ENCODE measurements around the gene CACNA2D2. TPM values are rescaled to one million over a fixed set of nuclear protein-coding genes. Genes with fewer than 3 reads are reported as not detected.

Gene CACNA2D2
- total and polyA plus RNA-seq, 2 of the 4 experiments (the other 2 are of a cell fraction), result 0.15 TPM; not detected in 1

- in situ Hi-C loops (cut with MboI; ENCODE audit: low sequenced_read_pairs) (no loop called here), dilution Hi-C loops (cut with HindIII; ENCODE audit: low sequenced_read_pairs, unreplicated experiment) (no loop called here), intact Hi-C loops (cut with micrococcal nuclease) (no loop called here)
- Histone ChIP-seq H4K20me1 (ENCODE audit: insufficient read depth, low read length) (0 out of 2 replicates have a peak, but pooled peaks cover 18% of the 10 kb centered on the region), H3K4ac (ENCODE audit: low read depth, low read length) (no peak overlapping the region; the same call in 1 of the 2 replicates), H2BK15ac (ENCODE audit: low read depth, low read length) (no peak overlapping the region), H3K9me3 (ENCODE audit: control insufficient read depth, insufficient read depth, low read length) (no peaks in the 10 kb centered on the region), H3K9ac (ENCODE audit: low read depth, low read length) (no peak overlapping the region), H3K23ac (ENCODE audit: low read depth, low read length) (no peak overlapping the region), H2BK120ac (ENCODE audit: low read depth, low read length) (no peak overlapping the region), H2AK5ac (ENCODE audit: low read depth, low read length) (peak overlapping the region; percentile 5; the same call in 1 of the 2 replicates), H3K4me3 (ENCODE audit: insufficient read depth, low read depth, low read length) (no peak overlapping the region), H2BK5ac (ENCODE audit: low read depth, low read length, poor library complexity, severe bottlenecking) (no peak overlapping the region), H4K5ac (ENCODE audit: low read depth, low read length) (no peak overlapping the region), H2AFZ (replicated peaks; ENCODE audit: low read length, poor library complexity) (no peak overlapping the region), H3K14ac (replicated peaks; ENCODE audit: low read depth, low read length) (no peak overlapping the region), H3K9me1 (ENCODE audit: insufficient read depth, low read length) (peaks cover 23% of the 10 kb centered on the region), H4K91ac (ENCODE audit: insufficient read depth, low read depth, low read length) (no peak overlapping the region), H3K36me3 (ENCODE audit: control insufficient read depth, insufficient read depth, low read length) (peaks cover 38% of the 10 kb centered on the region), H3K27me3 (ENCODE audit: control insufficient read depth, insufficient read depth, low read length) (no peaks in the 10 kb centered on the region), H4K8ac (ENCODE audit: low read depth in 2 of 2, low read length in 2 of 2) (no peak overlapping the region), H3K4me2 (ENCODE audit: low read depth, low read length) (no peak overlapping the region), H3K27ac (ENCODE audit: insufficient read depth, low read length) (no peak overlapping the region), H3K56ac (ENCODE audit: extremely low read depth, insufficient read depth, low read length) (no peak overlapping the region), H3K18ac (ENCODE audit: low read depth, low read length) (no peak overlapping the region), H3K4me1 (ENCODE audit: control insufficient read depth, insufficient read depth, low read length) (peaks cover 22% of the 10 kb centered on the region), H2BK20ac (ENCODE audit: low read depth, low read length) (no peak overlapping the region), H2AK9ac (replicated peaks; ENCODE audit: low read depth, low read length, poor library complexity) (peak overlapping the region; percentile 68), H3K79me1 (ENCODE audit: low read depth in 1 of 2, low read length in 2 of 2) (peaks cover 29 to 56% of the 10 kb centered on the region in 2 experiments)
- ATAC-seq (ENCODE audit: low read depth), result no peak
- WGBS, 2 experiments (ENCODE audit: extremely low coverage in 2 of 2, insufficient read length in 1 of 2), result no CpG with 5 or more reads among the region's 6 CpGs
- no peak for DNase-seq
- ChIA-PET POLR2A (ENCODE audit: unreplicated experiment) (no interaction called here), CTCF (no interaction called here)
- TF ChIP-seq MAZ (IDR thresholded peaks at IDR 0.05; ENCODE audit: borderline replicate concordance, low read depth, low read length), result no peak
- TF ChIP-seq SMC3 (IDR thresholded peaks at IDR 0.05; ENCODE audit: low read depth, low read length), result no peak
- TF ChIP-seq USF2 (IDR thresholded peaks at IDR 0.05; ENCODE audit: low read depth, low read length), result no peak
- TF ChIP-seq MXI1 (IDR thresholded peaks at IDR 0.05; ENCODE audit: borderline replicate concordance, low read depth, low read length), result no peak
- no peak for TF ChIP-seq FOS (IDR thresholded peaks at IDR 0.05; ENCODE audit: low read depth, low read length)
- TF ChIP-seq POLR2A (IDR thresholded peaks at IDR 0.05; ENCODE audit: low read depth, low read length), result no peak
- TF ChIP-seq MAFK (IDR thresholded peaks at IDR 0.05; ENCODE audit: low read depth, low read length), result no peak
- no peak for TF ChIP-seq RFX5 (IDR thresholded peaks at IDR 0.05; ENCODE audit: low read depth, low read length)
- TF ChIP-seq CTCF (conservative IDR thresholded peaks at IDR 0.05; ENCODE audit: low read depth, low read length), result no peak
- no peak for TF ChIP-seq CHD1 (IDR thresholded peaks at IDR 0.05; ENCODE audit: low read depth, low read length)
- TF ChIP-seq NFE2L2 (IDR thresholded peaks at IDR 0.05; ENCODE audit: low read depth, low read length), result no peak
- no peak for TF ChIP-seq BHLHE40 (IDR thresholded peaks at IDR 0.05; ENCODE audit: low read depth, low read length)
- TF ChIP-seq RAD21 (IDR thresholded peaks at IDR 0.05; ENCODE audit: low read length), result no peak
- no peak for TF ChIP-seq CEBPB (IDR thresholded peaks at IDR 0.05; ENCODE audit: low read depth, low read length)
- no peak for TF ChIP-seq ELK1 (IDR thresholded peaks at IDR 0.05; ENCODE audit: borderline replicate concordance, low read depth, low read length)
- no peak for TF ChIP-seq RCOR1 (IDR thresholded peaks at IDR 0.05; ENCODE audit: insufficient replicate concordance, low read length)
- no TSS peak for BruUV-seq (replicated peaks)
Observed at GRCh38 chr3:50317300-50317699, 186.1 kb downstream of the CACNA2D2 start.
